HepG2 (cell line): ENCODE results near the gene NUP85. TPM values are rescaled to one million over a fixed set of nuclear protein-coding genes. Genes with fewer than 3 reads are reported as not detected.

Experiments used
- ATAC-seq: fragments of 200-7000 bp; cut with Tn5 transposase; 3 replicates; pipeline ENCODE4 v1.9.1; 2020; ENCODE audit warnings: mild to moderate bottlenecking, moderate library complexity
- BruUV-seq: library from RNA; stranded (reverse); fragments of 400-500 nt; replicated peaks from 2 replicates; lab custom pipeline; 2021; lab: Mats Ljungman, UMichigan
- CTCF ChIA-PET: fragments of 300-600 bp; formaldehyde crosslinking; extraction: SDS; loops from one replicate; lab custom pipeline; 2021; ENCODE audit warnings: low total read pairs, inconsistent platforms, low intra/inter-chr PET ratio; lab: Yijun Ruan, JAX
- POLR2A ChIA-PET: fragments of 350-600 bp; sonication (Branson Sonifier 250); formaldehyde crosslinking; loops from one replicate; lab custom pipeline; 2020; ENCODE audit warnings: antibody characterized with exemption, inconsistent platforms; lab: Yijun Ruan, JAX
- DNase-seq: peaks from one replicate; pipeline ENCODE4 v3.0.0-alpha.2; 2015; ENCODE audit warnings: low spot score
- FAIRE-seq: peaks from 3 replicates; lab custom pipeline; 2011; peaks lifted over from hg19 to GRCh38; lab: Jason Lieb, UNC
- H2AFZ ChIP-seq: one replicate; pipeline ENCODE4 v1.6.1; 2011; ENCODE audit warnings: low read length, inconsistent platforms
- H3K27ac ChIP-seq: fragments of 300-600 bp; 3 replicates; pipeline ENCODE4 v1.8.0; 2011; ENCODE audit warnings: mixed run types, mild to moderate bottlenecking, mixed read lengths, low read length, inconsistent platforms; ENCODE audit not compliant: insufficient read depth; ENCODE audit errors: extremely low read length
- H3K27me3 ChIP-seq, 2 experiments: fragments of 200-600 bp in 1 of 2; 2 replicates in 1 of 2; 3 replicates in 1 of 2; pipeline versions ENCODE4 v1.6.0 to v1.8.0; 2011; ENCODE audit warnings: low read length in 2 of 2, mild to moderate bottlenecking in 2 of 2, moderate library complexity in 2 of 2, inconsistent platforms in 1 of 2; ENCODE audit not compliant: insufficient read depth in 2 of 2, control insufficient read depth in 1 of 2
- H3K36me3 ChIP-seq, 2 experiments: fragments of 200-600 bp in 1 of 2; replicated peaks in 1 of 2; 2 replicates in 1 of 2; 3 replicates in 1 of 2; pipeline versions ENCODE4 v1.5.1 to v1.8.0; 2011; ENCODE audit warnings: low read length in 2 of 2, inconsistent platforms in 1 of 2; ENCODE audit not compliant: insufficient read depth in 2 of 2, control insufficient read depth in 1 of 2
- H3K4me1 ChIP-seq: 2 replicates; pipeline ENCODE4 v1.5.1; 2012; ENCODE audit warnings: low read length, inconsistent platforms; ENCODE audit not compliant: insufficient read depth
- H3K4me2 ChIP-seq: 2 replicates; pipeline ENCODE4 v1.6.0; 2011; ENCODE audit warnings: low read depth, low read length, inconsistent platforms
- H3K4me3 ChIP-seq, 3 experiments: fragments of 200-600 bp in 1 of 3; sonication (generic), shearing (Covaris generic) in 1 of 3; replicated peaks in 1 of 3; 2 replicates each; pipeline ENCODE4 v1.5.1; 2011 to 2016; ENCODE audit warnings: low read length in 3 of 3, inconsistent platforms in 2 of 3, low read depth in 2 of 3, mild to moderate bottlenecking in 2 of 3, control low read depth in 1 of 3, mixed read lengths in 1 of 3; ENCODE audit not compliant: insufficient read depth in 1 of 3
- H3K79me2 ChIP-seq: one replicate; pipeline ENCODE4 v1.6.1; 2011; ENCODE audit warnings: low read length, inconsistent platforms; ENCODE audit not compliant: insufficient read depth
- H3K9ac ChIP-seq: 2 replicates; pipeline ENCODE4 v1.6.0; 2011; ENCODE audit warnings: mild to moderate bottlenecking, low read depth, low read length, inconsistent platforms; ENCODE audit not compliant: insufficient read depth
- H3K9me3 ChIP-seq: 2 replicates; pipeline ENCODE4 v1.5.1; 2012; ENCODE audit warnings: mild to moderate bottlenecking, low read length
- H4K20me1 ChIP-seq: 2 replicates; pipeline ENCODE4 v1.6.0; 2011; ENCODE audit warnings: inconsistent platforms, mild to moderate bottlenecking, low read length, moderate library complexity; ENCODE audit not compliant: insufficient read depth
- ATF7 ChIP-seq, 2 experiments: fragments of 450-650 bp in 1 of 2; sonication (generic) in 1 of 2; formaldehyde crosslinking in 1 of 2; IDR thresholded peaks; 2 replicates each; pipeline versions ENCODE4 v1.4.0 to v1.6.1; 2016 to 2020; ENCODE audit warnings: antibody characterized with exemption in 1 of 2, mild to moderate bottlenecking in 1 of 2, missing genetic modification reagents in 1 of 2
- CEBPB ChIP-seq: IDR thresholded peaks from 2 replicates; pipeline ENCODE4 v1.6.1; 2011; ENCODE audit warnings: low read depth, low read length, improper control_type of control experiment, borderline replicate concordance
- CREB1 ChIP-seq, 2 experiments: fragments of 450-650 bp in 1 of 2; IDR thresholded peaks; 2 replicates each; pipeline ENCODE4 v1.6.1; 2016 to 2017; ENCODE audit warnings: control low read depth in 1 of 2, mild to moderate bottlenecking in 1 of 2, missing compliant biosample characterization in 1 of 2, missing genetic modification characterization in 1 of 2
- HOXD1 ChIP-seq: sonication (generic); formaldehyde crosslinking; IDR thresholded peaks from 2 replicates; pipeline ENCODE4 v1.5.0; 2020; ENCODE audit warnings: missing genetic modification reagents
- ZNF557 ChIP-seq: sonication (generic); formaldehyde crosslinking; IDR thresholded peaks from 2 replicates; pipeline ENCODE4 v1.4.0; 2020; ENCODE audit warnings: missing genetic modification reagents
- WGBS: methylation state at CpG from one replicate; pipeline ENCODE4 v1.1.6; 2017; ENCODE audit warnings: low lambda C conversion rate; 5-methylcytosine and 5-hydroxymethylcytosine counted together
- in situ Hi-C: cut with HindIII; loops from 2 replicates; pipeline ENCODE4 v1.10.0; 2017; ENCODE audit warnings: low pct_unique_long_range_greater_than_20kb; ENCODE audit not compliant: extremely low pct_ligation_motif_present
- intact Hi-C: fragments of 100-400 bp; cut with micrococcal nuclease; formaldehyde crosslinking; loops from one replicate; pipeline ENCODE4 v1.10.0; 2022; ENCODE audit not compliant: unreplicated experiment
- polyA plus RNA-seq, 8 experiments: library from polyadenylated mRNA; depleted of rRNA in 3 of 8; stranded (reverse) in 7 of 8; unstranded in 1 of 8; fragments of >200 nt; fragmentation: Illumina TruSeq in 4 of 8; extraction: Trizol in 4 of 8; gene quantifications; 2 replicates each; pipeline versions ENCODE4 v1.2.1 to v1.2.3, GENCODE V29; 2011 to 2016; ENCODE audit warnings: low read depth in 4 of 8, missing spikeins in 1 of 8, mixed read lengths in 1 of 8; ENCODE audit not compliant: insufficient read depth in 1 of 8
- total RNA-seq, 5 experiments: library from RNA; depleted of rRNA; stranded (reverse); fragments of >200 nt; fragmentation: Illumina TruSeq; extraction: Trizol; gene quantifications; 2 replicates each; pipeline ENCODE4 v1.2.3, GENCODE V29; 2016; ENCODE audit warnings: low read depth in 1 of 5
- TF ChIP-seq, protein P1 (sequence below): sonication (generic); formaldehyde crosslinking; IDR thresholded peaks from 2 replicates; pipeline ENCODE4 v1.4.0; 2020; ENCODE audit warnings: missing genetic modification reagents
- TF ChIP-seq, protein P2 (sequence below): sonication (generic); formaldehyde crosslinking; IDR thresholded peaks from 2 replicates; pipeline ENCODE4 v1.4.0; 2020; ENCODE audit warnings: missing genetic modification reagents, mild to moderate bottlenecking, borderline replicate concordance

The NUP85 gene
- total and polyA plus RNA-seq, 2 of the 13 experiments (the other 11 are each of a cell fraction or from before 2014, with no cell fraction given), result 89.1 to 124 TPM

DNA sequence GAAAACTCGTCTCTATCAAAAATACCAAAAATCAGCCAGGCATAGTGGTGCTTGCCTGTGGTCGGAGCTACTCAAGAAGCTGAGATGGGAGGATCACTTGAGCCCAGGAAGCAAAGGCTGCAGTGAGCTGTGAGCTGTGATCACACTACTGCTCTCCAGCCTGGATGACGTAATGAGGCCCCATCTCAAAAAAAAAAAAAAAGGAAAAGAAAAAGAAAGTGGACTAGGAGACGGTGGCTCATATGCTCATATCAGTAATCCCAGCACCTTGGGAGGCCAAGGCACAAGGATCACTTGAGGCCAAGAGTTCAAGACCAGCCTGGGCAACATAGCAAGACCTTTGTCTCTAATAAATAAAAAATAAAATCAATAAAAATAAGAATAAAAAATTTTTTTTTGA, 13.9 kb upstream of the NUP85 start:
- H3K4me1 ChIP-seq, result peaks cover 33% of the 10 kb centered on the region
- no TSS peak for BruUV-seq
- CTCF ChIA-PET, result no interaction called here
- FAIRE-seq, result no peak
- no peak overlapping the region for H3K27ac ChIP-seq
- no peak overlapping the region for H3K9ac ChIP-seq
- intact Hi-C loops (no loop called here), in situ Hi-C loops (no loop called here)
- H3K79me2 ChIP-seq, result no peaks in the 10 kb centered on the region
- ATAC-seq, result no peak
- no peak for DNase-seq
- TF ChIP-seq, protein P1, sequence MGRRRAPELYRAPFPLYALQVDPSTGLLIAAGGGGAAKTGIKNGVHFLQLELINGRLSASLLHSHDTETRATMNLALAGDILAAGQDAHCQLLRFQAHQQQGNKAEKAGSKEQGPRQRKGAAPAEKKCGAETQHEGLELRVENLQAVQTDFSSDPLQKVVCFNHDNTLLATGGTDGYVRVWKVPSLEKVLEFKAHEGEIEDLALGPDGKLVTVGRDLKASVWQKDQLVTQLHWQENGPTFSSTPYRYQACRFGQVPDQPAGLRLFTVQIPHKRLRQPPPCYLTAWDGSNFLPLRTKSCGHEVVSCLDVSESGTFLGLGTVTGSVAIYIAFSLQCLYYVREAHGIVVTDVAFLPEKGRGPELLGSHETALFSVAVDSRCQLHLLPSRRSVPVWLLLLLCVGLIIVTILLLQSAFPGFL (CRISPR knock-in tag), result no peak
- TF ChIP-seq HOXD1 (CRISPR knock-in tag), result no peak
- TF ChIP-seq ZNF557 (CRISPR knock-in tag), result no peak
- TF ChIP-seq, protein P2, sequence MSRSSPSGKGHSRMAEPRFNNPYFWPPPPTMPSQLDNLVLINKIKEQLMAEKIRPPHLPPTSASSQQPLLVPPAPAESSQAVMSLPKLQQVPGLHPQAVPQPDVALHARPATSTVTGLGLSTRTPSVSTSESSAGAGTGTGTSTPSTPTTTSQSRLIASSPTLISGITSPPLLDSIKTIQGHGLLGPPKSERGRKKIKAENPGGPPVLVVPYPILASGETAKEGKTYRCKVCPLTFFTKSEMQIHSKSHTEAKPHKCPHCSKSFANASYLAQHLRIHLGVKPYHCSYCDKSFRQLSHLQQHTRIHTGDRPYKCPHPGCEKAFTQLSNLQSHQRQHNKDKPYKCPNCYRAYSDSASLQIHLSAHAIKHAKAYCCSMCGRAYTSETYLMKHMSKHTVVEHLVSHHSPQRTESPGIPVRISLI, result peak; percentile 35; the same call in 1 of the 2 replicates
- peak; percentile 98 for TF ChIP-seq ATF7 (IDR thresholded peaks at IDR 0.05)
- TF ChIP-seq ATF7 (CRISPR knock-in tag; IDR thresholded peaks at IDR 0.05), result no peak
- peak; percentile 83 for TF ChIP-seq CREB1 (IDR thresholded peaks at IDR 0.05)
- TF ChIP-seq CREB1 (CRISPR knock-in tag; IDR thresholded peaks at IDR 0.05), result no peak
- TF ChIP-seq CEBPB, result 0 out of 2 replicates have a peak, but pooled peaks have one; percentile 23
- TF ChIP-seq, all 625 proteins: peak for 4
- Histone ChIP-seq H4K20me1 (no peaks in the 10 kb centered on the region), H3K4me2 (no peak overlapping the region; the same call in 1 of the 2 replicates), H3K4me3 (no peak overlapping the region), H3K27me3 (no peaks in the 10 kb centered on the region), H3K9me3 (no peaks in the 10 kb centered on the region), H3K36me3 (no peaks in the 10 kb centered on the region), H2AFZ (no peak overlapping the region)
- WGBS, result 34% methylated on average over 4 of the region's 4 CpGs
- POLR2A ChIA-PET, result interaction anchor here (1.5 kb wide), 1 partner anchor 9 kb away, joined by 7 read pairs; the partner anchor contains the start of gene SUMO2
